K562 (cell line): ENCODE measurements around the gene FOSL2. TPM values are rescaled to one million over a fixed set of nuclear protein-coding genes. Genes with fewer than 3 reads are reported as not detected.

Source experiments
- BACH1 ChIP-seq: fragments of 200-800 bp; sonication (Bioruptor generic); IDR thresholded peaks from 2 replicates; pipeline ENCODE4 v1.6.1; 2016; ENCODE audit warnings: missing genetic modification characterization, missing compliant biosample characterization
- BHLHE40 ChIP-seq: IDR thresholded peaks from 2 replicates; pipeline ENCODE4 v1.6.1; 2011; ENCODE audit warnings: low read length, improper control_type of control experiment
- CLOCK ChIP-seq: fragments of 250-450 bp; sonication (Bioruptor Pico); IDR thresholded peaks from 2 replicates; pipeline ENCODE4 v1.4.0; 2020; ENCODE audit warnings: mild to moderate bottlenecking, moderate library complexity, borderline replicate concordance
- E2F4 ChIP-seq: sonication (generic); formaldehyde crosslinking; IDR thresholded peaks from 2 replicates; pipeline ENCODE4 v1.8.0; 2022; ENCODE audit warnings: mild to moderate bottlenecking, low read depth, missing genetic modification reagents
- HSF4 ChIP-seq: fragments of 250-450 bp; sonication (Bioruptor Pico); IDR thresholded peaks from 2 replicates; pipeline ENCODE4 v2.1.2; 2022; ENCODE audit warnings: mild to moderate bottlenecking, moderate library complexity, borderline replicate concordance
- KLF1 ChIP-seq: fragments of 450-650 bp; IDR thresholded peaks from 2 replicates; pipeline ENCODE4 v1.6.1; 2016; ENCODE audit warnings: missing genetic modification characterization, missing compliant biosample characterization
- KLF6 ChIP-seq: fragments of 250-450 bp; sonication (Bioruptor Pico); IDR thresholded peaks from 2 replicates; pipeline ENCODE4 v1.4.0; 2020; ENCODE audit warnings: mild to moderate bottlenecking, moderate library complexity, borderline replicate concordance
- MAFF ChIP-seq: IDR thresholded peaks from 2 replicates; pipeline ENCODE4 v1.6.1; 2012; ENCODE audit warnings: low read length, improper control_type of control experiment
- NR2C2 ChIP-seq, 2 experiments: fragments of 200-800 bp in 1 of 2; sonication (Bioruptor generic) in 1 of 2; sonication (generic) in 1 of 2; formaldehyde crosslinking in 1 of 2; IDR thresholded peaks; 2 replicates each; pipeline versions ENCODE4 v1.6.1 to v1.8.0; 2016 to 2022; ENCODE audit warnings: mild to moderate bottlenecking in 1 of 2, missing compliant biosample characterization in 1 of 2, missing genetic modification characterization in 1 of 2, missing genetic modification reagents in 1 of 2
- NR4A1 ChIP-seq, 2 experiments: fragments of 250-450 bp in 1 of 2; fragments of 450-650 bp in 1 of 2; sonication (Bioruptor Pico) in 1 of 2; IDR thresholded peaks; 2 replicates each; pipeline versions ENCODE4 v1.4.0 to v1.6.1; 2016 to 2020; ENCODE audit warnings: mild to moderate bottlenecking in 2 of 2, missing compliant biosample characterization in 1 of 2, missing genetic modification characterization in 1 of 2, moderate library complexity in 1 of 2
- PCBP1 ChIP-seq: fragments of 200-400 bp; formaldehyde crosslinking; IDR thresholded peaks from 2 replicates; pipeline ENCODE4 v1.6.1; 2018; ENCODE audit warnings: mild to moderate bottlenecking, low read depth, low read length; ENCODE audit not compliant: poor library complexity, severe bottlenecking
- PML ChIP-seq: IDR thresholded peaks from 2 replicates; pipeline ENCODE4 v1.6.1; 2012; ENCODE audit warnings: low read length, inconsistent platforms
- ZBTB11 ChIP-seq, 3 experiments: fragments of 200-800 bp in 1 of 3; fragments of 250-450 bp in 1 of 3; fragments of 450-650 bp in 1 of 3; sonication (Bioruptor Pico) in 1 of 3; sonication (Bioruptor generic) in 1 of 3; formaldehyde crosslinking in 1 of 3; IDR thresholded peaks; 2 replicates each; pipeline versions ENCODE4 v1.6.1 to v1.8.0; 2016 to 2022; ENCODE audit warnings: mild to moderate bottlenecking in 2 of 3, missing genetic modification characterization in 2 of 3, missing compliant biosample characterization in 1 of 3, moderate library complexity in 1 of 3
- ZBTB9 ChIP-seq: fragments of 450-650 bp; formaldehyde crosslinking; IDR thresholded peaks from 2 replicates; pipeline ENCODE4 v1.4.0; 2020; ENCODE audit warnings: mild to moderate bottlenecking, moderate library complexity
- ZKSCAN8 ChIP-seq: fragments of 200-800 bp; sonication (Bioruptor generic); IDR thresholded peaks from 2 replicates; pipeline ENCODE4 v1.6.1; 2016; ENCODE audit warnings: missing genetic modification characterization, missing compliant biosample characterization
- ZNF140 ChIP-seq: fragments of 250-450 bp; sonication (Bioruptor Pico); IDR thresholded peaks from 2 replicates; pipeline ENCODE4 v1.8.0; 2021; ENCODE audit warnings: moderate library complexity, mild to moderate bottlenecking, inconsistent platforms
- ZNF431 ChIP-seq: sonication (generic); formaldehyde crosslinking; IDR thresholded peaks from 2 replicates; pipeline ENCODE4 v1.8.0; 2022; ENCODE audit warnings: mild to moderate bottlenecking, missing genetic modification reagents
- ZNF589 ChIP-seq: fragments of 200-800 bp; sonication (Bioruptor generic); IDR thresholded peaks from 2 replicates; pipeline ENCODE4 v1.6.1; 2016; ENCODE audit warnings: low read depth, missing genetic modification characterization, missing compliant biosample characterization
- polyA plus RNA-seq, 8 experiments: library from polyadenylated mRNA; depleted of rRNA in 4 of 8; stranded (reverse) in 5 of 8; unstranded in 3 of 8; fragments of >200 nt; fragmentation: Nextera tagmentation in 2 of 8; fragmentation: Illumina TruSeq in 1 of 8; extraction: Ambion mirVana in 2 of 8; extraction: Trizol in 1 of 8; gene quantifications; 2 replicates each; pipeline versions ENCODE4 v1.2.1 to v1.2.3, GENCODE V29; 2011 to 2014; ENCODE audit warnings: inconsistent platforms in 1 of 8, missing spikeins in 1 of 8
- total RNA-seq, 7 experiments: library from RNA; depleted of rRNA in 6 of 7; stranded (reverse); fragments of >200 nt in 6 of 7; fragmentation: Illumina TruSeq in 2 of 7; extraction: Trizol in 2 of 7; gene quantifications; 2 replicates each; pipeline versions ENCODE4 v1.2.1 to v1.2.3, GENCODE V29; 2011 to 2021; ENCODE audit warnings: low replicate concordance in 1 of 7

The FOSL2 gene
- total and polyA plus RNA-seq, 9 of the 15 experiments (the other 6 are each of a cell fraction or from before 2014, with no cell fraction given) = 0.04 to 2.9 (median 0.80) TPM

GRCh38 chr2:28382755-28383154 lies 9.9 kb upstream of the FOSL2 start (continued):
- TF ChIP-seq E2F4 = no peak
- peak; percentile 83 for TF ChIP-seq BHLHE40
- TF ChIP-seq ZBTB11 (CRISPR knock-in tag; IDR thresholded peaks at IDR 0.05) = peak in 1 of 3 experiments; percentile 56; a peak in 1 of 6 replicates
- no peak for TF ChIP-seq PML
- TF ChIP-seq ZNF589 (CRISPR knock-in tag) = peak; percentile 63; the same call in 1 of the 2 replicates
- no peak for TF ChIP-seq ZKSCAN8 (CRISPR knock-in tag)
- 0 out of 2 replicates have a peak, but pooled peaks have one; percentile 74 for TF ChIP-seq CLOCK (CRISPR knock-in tag)
- TF ChIP-seq ZNF140 (CRISPR knock-in tag) = no peak
- TF ChIP-seq NR2C2 (CRISPR knock-in tag; IDR thresholded peaks at IDR 0.05) = no peak
- peak; percentile 14; the same call in 1 of the 2 replicates for TF ChIP-seq NR2C2 (tag; IDR thresholded peaks at IDR 0.05)
- no peak for TF ChIP-seq BACH1 (tag)
- no peak for TF ChIP-seq MAFF
- TF ChIP-seq ZBTB9 (CRISPR knock-in tag) = peak; percentile 55; the same call in 1 of the 2 replicates
- TF ChIP-seq NR4A1 (CRISPR knock-in tag; IDR thresholded peaks at IDR 0.05) = no peak
- 0 out of 2 replicates have a peak, but pooled peaks have one; percentile 39 for TF ChIP-seq NR4A1 (tag; IDR thresholded peaks at IDR 0.05)
- TF ChIP-seq KLF6 (CRISPR knock-in tag) = peak; percentile 50; the same call in 1 of the 2 replicates
- no peak for TF ChIP-seq HSF4 (CRISPR knock-in tag)
- TF ChIP-seq KLF1 = no peak
- TF ChIP-seq ZNF431 = no peak
- no peak for TF ChIP-seq PCBP1
